CD4-positive, alpha-beta T cell treated with Interleukin-17A for 1 hour (primary cell): ENCODE data around the gene SLC16A2.
A peak's percentile ranks its signal among the peaks of the same experiment; 100 is the strongest.
"Not testable (repeated sequence)": the region's sequence is repeated elsewhere in the genome, so short reads cannot be mapped to it uniquely, and the experiment has no call there.

ENCODE experiments used
- DNase-seq: peaks from one replicate; pipeline ENCODE4 v3.0.0-alpha.2; 2020

The SLC16A2 gene

GRCh38 chrX:74510401-74510800, 89.1 kb downstream of the SLC16A2 start:
- no peak for DNase-seq

GRCh38 chrX:74511704-74512103, 90.4 kb downstream of the SLC16A2 start:
- DNase-seq: no peak

GRCh38 chrX:74514384-74514783, 93.1 kb downstream of the SLC16A2 start:
- no peak for DNase-seq

- DNase-seq: no peak
Observed at GRCh38 chrX:74515356-74515755, 94.1 kb downstream of the SLC16A2 start.

GRCh38 chrX:74516013-74516412, 94.7 kb downstream of the SLC16A2 start:
- DNase-seq: not testable (repeated sequence)

DNA sequence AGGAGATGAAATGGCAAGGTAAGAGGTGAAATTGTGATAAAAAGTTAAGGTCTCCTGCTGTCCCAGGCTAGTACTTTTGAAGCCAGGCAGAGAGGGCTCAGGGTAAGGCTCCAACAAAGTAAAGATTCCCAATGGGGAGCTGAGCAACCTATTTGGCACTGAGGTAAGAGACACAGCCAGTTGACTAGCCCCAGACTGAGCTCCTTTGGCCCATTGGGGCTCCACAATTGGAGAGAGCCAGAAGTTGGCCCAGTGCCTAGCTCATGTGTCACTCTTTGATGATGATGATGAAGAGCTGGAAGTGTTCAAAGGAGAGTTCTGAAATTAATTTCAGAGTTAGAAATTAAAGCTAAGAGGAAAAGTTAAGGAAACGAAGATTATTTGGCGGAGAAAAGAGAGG, 98.6 kb downstream of the SLC16A2 start:
- DNase-seq: no peak

DNA sequence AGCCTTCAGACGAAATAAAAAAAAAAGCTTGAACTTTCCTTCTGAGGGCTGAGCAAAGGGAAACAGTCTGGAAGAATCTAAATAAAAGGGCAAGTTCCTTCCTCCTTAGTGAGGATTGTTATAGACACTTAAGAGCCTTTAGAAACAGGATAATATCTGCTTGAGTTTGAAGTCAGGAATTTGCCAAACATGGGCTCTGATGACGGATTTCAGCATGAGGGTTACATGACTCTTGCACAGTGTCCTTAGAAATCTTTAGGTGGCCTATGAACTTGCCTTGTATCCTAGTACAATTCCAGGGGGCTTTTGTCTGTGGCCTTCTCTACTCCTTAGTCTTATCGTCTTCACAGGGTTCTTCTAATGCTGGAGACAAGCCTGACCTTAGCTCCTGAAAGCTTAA, 99.0 kb downstream of the SLC16A2 start:
- no peak for DNase-seq

GRCh38 chrX:74520896-74521295, 99.6 kb downstream of the SLC16A2 start:
- DNase-seq: no peak

DNA sequence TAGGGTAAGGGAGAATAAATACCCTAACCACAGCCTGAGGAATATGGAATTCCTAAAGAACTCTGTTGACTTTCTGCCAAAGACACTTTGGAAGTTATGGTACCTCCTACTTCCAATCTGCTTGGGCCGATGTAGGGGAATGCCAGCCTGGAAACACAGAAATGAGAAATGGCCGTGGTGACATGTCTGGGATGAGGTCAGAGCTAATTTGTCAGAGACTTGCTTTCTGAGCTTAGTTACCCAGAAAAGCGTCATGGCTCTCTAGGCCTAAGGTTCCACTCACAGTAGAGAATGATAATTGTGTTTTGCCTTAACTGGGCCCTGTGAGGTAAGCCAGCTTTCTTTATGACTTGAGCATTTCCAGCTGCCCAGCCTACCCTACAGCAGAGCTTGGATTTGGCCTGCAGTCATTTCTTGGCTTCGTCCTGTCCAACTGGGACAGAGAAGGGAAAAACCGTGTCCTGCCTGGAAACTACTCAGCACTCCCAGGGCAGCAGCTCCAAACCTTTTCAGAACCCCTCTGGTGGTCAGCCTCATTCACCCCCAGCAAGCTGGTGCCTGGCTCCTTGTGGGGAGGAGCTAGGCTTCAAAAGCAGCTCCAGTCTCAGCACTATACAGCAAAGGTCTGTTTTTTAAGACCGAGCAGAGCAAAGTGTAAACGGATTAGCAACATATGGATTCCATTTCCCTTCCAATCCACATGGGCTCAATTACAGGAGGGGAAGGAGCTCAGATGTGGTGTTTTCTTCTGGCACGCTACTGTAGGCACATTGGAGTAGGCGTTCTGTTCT, 100.9 kb downstream of the SLC16A2 start:
- DNase-seq: no peak

- no peak for DNase-seq
Observed at GRCh38 chrX:74523224-74523623, 101.9 kb downstream of the SLC16A2 start.

- no peak for DNase-seq
Observed at GRCh38 chrX:74523870-74524735, 102.8 kb downstream of the SLC16A2 start.

DNA sequence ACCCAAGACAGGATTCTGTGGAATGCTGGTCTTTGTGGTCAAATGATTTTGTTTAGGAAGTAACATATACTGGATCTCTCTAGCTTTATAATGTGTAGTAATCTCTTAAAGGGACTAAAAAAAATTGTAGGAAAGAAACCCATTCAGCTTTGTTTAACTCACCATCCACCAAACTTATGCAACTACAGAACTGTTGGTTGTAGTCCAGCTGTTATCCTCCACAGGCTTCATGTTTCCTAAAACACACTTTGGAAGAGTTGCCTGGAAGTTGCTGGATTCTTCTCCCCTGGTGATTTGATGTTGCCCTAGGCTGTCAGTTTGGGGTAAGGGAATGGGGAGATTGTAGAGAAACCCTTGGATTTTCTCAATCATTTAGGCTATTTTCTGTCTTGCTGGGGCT, 103.8 kb downstream of the SLC16A2 start:
- DNase-seq: no peak

DNA sequence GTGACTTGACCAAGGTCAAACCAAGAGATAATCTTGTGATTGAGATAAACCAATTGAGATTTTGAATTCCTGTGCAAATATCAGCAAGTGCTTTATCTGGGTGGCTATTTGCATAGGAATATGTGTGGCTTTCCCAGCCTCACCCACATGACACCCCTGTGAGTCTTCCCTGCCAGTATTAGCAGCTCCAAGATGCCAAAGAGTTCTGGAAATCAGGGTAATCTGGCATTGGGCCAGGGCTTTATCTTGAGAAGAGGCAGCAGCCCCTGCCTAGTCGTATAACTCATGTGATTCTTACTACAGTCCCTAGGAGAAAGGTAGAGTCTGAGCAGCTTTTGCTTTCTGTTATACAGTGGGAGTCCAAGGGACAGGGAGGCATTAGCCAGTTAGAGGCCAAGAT, 105.5 kb downstream of the SLC16A2 start:
- no peak for DNase-seq

DNA sequence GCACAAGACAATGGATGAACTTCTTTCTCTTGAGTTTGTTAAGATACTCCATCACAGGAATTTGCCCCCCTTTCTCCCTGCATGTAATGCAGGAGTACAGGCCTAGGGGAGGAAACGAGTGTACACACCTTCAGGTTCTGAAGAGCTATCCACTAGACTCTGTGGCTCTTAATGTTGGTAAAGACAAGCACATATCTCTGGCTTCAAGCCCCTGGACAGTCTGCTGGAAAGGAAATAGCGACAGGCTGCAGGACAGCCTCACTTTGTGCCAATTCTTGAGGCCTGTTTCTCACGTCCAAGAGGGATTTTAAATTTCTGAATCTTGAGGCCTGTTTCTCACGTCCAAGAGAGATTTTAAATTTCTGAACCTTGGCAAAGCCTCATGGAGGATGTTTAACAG, 106.1 kb downstream of the SLC16A2 start:
- DNase-seq: no peak

DNA sequence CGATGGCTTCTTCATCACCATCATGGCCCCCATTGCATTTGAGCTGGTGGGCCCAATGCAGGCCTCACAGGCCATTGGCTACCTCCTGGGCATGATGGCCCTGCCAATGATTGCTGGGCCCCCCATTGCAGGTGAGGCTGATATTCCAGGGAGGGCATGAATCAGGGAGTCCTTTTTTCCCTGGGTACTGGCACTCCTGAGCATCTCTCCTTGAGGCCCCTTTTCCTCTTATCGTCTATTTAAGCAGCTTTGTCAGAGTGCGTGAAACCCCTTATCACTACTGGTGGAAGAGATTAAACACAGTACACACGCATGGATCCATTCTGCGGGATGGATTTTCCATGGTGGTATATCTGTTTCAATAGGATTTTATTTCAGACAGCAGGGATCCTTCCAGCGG, 108.0 kb downstream of the SLC16A2 start:
- no peak for DNase-seq

DNA sequence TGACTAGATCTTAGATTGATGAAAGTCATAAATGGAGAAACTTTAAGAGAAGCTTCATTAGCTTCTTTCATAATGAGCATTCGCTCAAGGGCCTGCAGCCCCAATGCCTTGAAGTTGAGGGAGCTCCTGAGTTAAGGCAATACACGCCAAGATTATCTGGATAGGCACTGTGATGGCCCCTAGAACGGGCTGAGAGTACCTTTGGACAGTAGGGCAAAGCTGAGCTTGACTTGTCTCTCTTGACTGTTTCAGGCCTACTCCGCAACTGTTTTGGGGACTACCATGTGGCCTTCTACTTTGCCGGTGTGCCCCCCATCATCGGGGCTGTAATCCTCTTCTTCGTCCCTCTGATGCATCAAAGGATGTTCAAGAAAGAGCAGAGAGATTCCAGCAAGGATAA, 109.8 kb downstream of the SLC16A2 start:
- DNase-seq: no peak

- peak; percentile 8 for DNase-seq
Observed at GRCh38 chrX:74534569-74535038, 113.3 kb downstream of the SLC16A2 start.

DNA sequence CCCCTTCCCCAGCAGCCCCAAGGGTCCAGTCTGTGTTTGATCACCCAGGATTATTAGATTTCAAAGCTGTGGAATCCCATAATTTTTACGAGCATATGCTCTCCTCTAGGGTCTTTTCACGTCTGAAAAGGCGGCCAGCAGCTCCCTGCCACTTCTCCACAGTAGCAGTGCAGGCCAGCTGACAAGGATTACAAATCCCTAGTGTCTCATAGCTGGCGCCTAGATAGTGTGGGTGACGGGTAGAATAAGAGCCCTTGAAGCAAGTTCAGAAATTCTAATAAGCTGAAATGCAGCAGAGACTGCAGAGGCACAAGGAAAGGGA, 113.8 kb downstream of the SLC16A2 start:
- no peak for DNase-seq

- peak; percentile 35 for DNase-seq
Observed at GRCh38 chrX:74535408-74536151, 114.3 kb downstream of the SLC16A2 start.

- DNase-seq: peak; percentile 33
Observed at GRCh38 chrX:74536152-74536831, 115.0 kb downstream of the SLC16A2 start.

GRCh38 chrX:74536832-74537371, 115.6 kb downstream of the SLC16A2 start:
- DNase-seq: no peak

- DNase-seq: no peak
Observed at GRCh38 chrX:74540635-74541249, 119.4 kb downstream of the SLC16A2 start.
